NCI-H1105 treated with DMSO at 0.1 percent for 48 hours (cell line): ENCODE results near the gene CKAP4.

Experiments
- DNase-seq: peaks from one replicate; lab custom pipeline; 2025; lab: John Stamatoyannopoulos, UW

The CKAP4 gene

DNA sequence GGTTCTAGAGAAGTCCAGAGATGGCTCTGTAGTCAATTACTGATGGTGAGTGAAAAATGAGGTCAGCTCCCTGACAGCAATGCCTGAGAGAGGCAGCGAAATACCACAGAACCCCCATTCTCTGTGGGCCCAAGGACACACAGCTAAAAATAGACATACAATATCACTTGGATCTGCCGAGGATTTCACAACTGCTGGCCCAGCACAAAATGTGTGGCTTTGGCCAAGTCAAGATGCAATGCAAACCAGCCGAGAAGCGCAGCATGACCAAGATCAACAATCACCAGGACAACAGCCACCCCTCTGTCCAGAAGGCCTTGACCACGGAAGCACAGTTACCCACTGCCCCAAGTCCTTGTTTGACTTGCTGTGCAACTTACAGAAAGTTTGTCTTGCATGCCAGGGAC is 52.2 kb downstream of the CKAP4 start:
- no peak for DNase-seq

DNA sequence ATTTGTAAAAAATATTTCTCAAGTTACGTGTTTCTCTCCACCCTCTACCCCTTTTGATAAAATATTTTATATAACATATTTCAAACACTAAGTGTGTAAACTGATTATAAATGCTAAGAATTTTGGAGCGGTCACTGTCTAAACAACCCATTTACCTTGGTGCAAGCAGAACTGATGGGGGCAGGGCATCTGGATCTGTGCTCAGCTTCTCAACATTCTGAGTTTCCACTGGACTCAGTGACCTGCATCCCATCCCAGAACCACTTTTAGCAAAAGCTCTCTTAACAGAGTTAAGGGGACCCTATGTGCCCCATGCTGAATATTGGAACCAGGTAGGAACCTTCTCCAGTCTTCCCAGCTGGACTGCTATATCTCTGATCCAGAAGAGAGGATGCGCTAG is 53.5 kb downstream of the CKAP4 start:
- no peak for DNase-seq

DNA sequence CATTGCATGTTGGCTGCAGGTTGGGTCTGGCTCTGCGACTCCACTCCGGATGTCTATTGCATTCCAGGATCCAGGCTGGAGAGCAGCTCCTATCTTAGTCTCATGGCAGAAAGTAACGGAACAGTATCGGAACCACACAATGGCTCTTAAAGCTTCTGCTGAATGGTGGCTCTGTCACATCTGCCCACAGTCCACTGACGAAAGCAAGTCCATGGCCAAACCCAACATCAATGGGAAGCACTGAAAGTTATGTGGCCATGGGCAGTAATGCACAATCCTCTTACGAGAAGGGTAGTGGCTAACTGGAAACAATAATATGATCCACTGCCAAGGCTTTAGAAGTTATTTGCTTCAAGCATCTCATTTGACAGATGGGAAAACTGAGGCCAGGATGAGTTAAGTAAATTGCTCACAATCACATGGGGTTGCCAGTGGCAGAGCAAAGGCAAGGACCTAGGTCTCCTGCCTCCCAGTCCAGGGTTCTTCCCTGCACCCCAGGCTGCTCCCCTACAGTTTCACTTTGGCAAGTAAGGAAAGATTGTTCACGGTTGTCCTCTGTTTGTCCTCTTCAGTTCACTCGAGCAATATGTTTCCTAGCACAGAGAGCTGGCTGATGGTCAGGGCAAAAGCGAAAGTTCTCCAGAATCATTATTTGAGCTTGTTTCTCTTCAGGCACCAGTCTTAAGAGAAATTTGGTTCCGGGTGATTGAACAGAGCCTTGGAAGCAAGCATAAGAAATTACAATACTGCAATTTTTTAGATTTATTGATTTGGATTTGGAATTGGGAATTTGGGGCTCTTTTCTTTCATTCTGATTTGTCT is 54.2 kb downstream of the CKAP4 start:
- no peak for DNase-seq

DNA sequence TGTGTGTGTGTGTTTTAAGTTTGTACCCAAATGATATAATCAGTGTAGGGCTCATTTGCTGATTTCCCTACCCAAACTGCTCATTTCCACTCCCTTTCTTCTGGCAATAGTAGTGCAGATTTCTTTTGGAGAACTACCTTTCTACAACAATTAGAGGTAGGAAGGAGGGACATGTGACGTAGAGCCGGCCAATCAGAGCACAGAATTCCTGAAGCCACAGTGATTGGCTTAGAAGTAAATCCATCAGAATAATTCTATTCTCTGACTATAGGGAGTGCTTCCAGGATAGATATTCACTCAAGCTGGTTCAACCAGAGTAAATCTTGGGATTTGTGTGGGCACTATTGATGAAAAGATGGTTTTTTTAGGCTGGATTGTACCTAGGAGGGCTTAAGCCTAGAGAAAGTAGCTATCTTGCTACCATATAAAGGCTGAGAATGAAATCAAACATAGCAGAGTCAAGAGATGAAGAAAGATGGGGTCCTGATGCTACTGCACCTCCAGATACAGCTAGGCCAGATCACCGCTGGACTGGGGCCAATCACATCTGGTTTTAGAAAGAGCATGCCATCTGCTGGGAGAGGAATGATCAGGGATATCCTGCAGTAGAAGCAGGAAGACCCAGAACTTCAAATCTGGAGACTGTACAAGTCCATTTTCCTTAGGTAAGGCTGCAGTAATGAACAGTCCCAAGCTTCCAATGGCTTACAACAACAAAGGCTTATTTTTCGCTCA is 55.0 kb downstream of the CKAP4 start:
- DNase-seq = no peak

DNA sequence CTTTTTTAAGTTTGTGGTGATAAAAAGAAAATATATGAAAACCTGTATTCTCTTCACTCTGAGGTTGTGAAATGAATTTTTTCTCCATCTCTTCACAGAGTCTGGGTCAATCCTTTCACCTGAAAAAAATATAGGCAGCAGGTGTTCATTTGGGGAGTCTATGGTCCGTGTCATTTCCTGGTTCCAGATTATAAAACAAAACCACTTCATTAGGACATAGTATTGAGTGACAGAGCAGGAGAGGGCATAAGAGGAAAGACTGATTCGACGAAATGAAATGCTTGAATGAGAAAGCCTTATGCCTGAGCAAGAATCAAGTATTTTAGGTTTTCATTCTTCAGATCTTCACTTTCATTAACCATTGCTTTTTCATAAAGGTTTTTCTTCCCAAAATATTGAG is 57.2 kb downstream of the CKAP4 start:
- no peak for DNase-seq

DNA sequence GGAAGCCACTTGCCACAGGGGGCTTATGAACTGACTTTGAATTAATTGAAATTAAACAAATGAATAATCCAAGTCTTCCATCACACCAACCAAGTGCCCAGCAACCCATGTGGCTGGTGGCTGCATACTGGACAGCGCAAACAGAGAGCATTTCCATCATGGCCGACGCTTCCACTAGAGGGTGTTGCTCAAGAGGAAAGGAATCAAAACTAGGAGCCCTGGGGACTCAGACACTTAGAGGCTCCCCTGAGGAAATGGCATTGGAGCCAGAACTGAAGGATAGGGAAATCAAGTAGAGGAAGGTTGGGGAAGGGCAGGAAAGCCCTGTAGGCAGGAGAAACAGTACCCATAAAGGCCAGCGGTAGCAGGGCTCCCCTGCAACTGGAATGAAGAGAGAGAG is 58.5 kb downstream of the CKAP4 start:
- DNase-seq = no peak

DNA sequence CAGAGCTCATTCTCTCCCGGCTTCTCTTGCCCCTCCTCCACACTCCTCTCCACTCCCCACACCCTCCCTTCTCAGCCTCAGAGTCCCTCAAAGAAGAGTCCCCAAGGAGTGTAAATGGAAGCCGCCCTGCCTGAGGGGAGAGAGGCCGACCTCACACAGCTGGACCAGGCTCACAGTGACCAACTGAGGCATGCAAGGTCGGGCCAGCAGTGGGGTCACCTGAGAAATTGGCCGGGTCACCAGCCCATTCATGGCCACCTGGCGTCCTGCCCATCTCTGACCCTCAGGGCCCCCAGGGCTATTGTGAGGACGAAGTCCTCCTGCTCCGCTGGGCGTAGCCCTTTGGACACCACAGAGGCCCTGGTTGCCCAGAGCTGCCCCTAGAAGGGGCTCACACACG is 59.6 kb downstream of the CKAP4 start:
- DNase-seq = no peak
